Transverse colon (tissue), 3 donors: ENCODE results near the gene ATRN.
"Not testable (repeated sequence)": the region's sequence is repeated elsewhere in the genome, so short reads cannot be mapped to it uniquely, and the experiment has no call there.

Experiments
- POLR2A ChIP-seq: fragments of 450-650 bp; IDR thresholded peaks from one replicate; pipeline ENCODE4 v1.6.1; 2016; ENCODE audit warnings: antibody characterized with exemption, mild to moderate bottlenecking, moderate library complexity
- TF ChIP-seq, protein P1 (sequence below), 5 experiments: fragments of 200-600 bp in 3 of 5; fragments of 450-650 bp in 2 of 5; sonication (generic) in 3 of 5; IDR thresholded peaks; 1 replicate in 2 of 5; 2 replicates in 3 of 5; pipeline ENCODE4 v1.5.1; 2016 to 2017; ENCODE audit warnings: antibody characterized with exemption in 5 of 5, inconsistent platforms in 3 of 5, mild to moderate bottlenecking in 2 of 5, moderate library complexity in 1 of 5

DNA sequence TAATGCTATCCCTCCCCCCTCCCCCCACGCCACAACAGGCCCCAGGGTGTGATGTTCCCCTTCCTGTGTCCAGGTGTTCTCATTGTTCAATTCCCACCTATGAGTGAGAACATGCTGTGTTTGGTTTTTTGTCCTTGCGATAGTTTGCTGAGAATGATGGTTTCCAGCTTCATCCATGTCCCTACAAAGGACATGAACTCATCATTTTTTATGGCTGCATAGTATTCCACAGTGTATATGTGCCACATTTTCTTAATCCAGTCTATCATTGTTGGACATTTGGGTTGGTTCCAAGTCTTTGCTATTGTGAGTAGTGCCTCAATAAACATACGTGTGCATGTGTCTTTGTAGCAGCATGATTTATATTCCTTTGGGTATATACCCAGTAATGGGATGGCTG, 41.4 kb downstream of the ATRN start:
- not testable (repeated sequence) for TF ChIP-seq POLR2A
- TF ChIP-seq, protein P1, sequence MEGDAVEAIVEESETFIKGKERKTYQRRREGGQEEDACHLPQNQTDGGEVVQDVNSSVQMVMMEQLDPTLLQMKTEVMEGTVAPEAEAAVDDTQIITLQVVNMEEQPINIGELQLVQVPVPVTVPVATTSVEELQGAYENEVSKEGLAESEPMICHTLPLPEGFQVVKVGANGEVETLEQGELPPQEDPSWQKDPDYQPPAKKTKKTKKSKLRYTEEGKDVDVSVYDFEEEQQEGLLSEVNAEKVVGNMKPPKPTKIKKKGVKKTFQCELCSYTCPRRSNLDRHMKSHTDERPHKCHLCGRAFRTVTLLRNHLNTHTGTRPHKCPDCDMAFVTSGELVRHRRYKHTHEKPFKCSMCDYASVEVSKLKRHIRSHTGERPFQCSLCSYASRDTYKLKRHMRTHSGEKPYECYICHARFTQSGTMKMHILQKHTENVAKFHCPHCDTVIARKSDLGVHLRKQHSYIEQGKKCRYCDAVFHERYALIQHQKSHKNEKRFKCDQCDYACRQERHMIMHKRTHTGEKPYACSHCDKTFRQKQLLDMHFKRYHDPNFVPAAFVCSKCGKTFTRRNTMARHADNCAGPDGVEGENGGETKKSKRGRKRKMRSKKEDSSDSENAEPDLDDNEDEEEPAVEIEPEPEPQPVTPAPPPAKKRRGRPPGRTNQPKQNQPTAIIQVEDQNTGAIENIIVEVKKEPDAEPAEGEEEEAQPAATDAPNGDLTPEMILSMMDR (IDR thresholded peaks at IDR 0.05), result not testable (repeated sequence)
